OCI-LY7 (cell line): ENCODE results near the gene GADD45GIP1.

ENCODE experiments used
- EZH2phosphoT487 ChIP-seq: fragments of 200-600 bp; sonication (generic); IDR thresholded peaks from 2 replicates; pipeline ENCODE4 v1.6.1; 2018; ENCODE audit warnings: low read depth, borderline replicate concordance, mild to moderate bottlenecking, mixed run types, antibody characterized with exemption, low read length, moderate library complexity, mixed read lengths
- TF ChIP-seq, protein P1 (sequence below): fragments of 200-600 bp; sonication (generic); conservative IDR thresholded peaks from 2 replicates; pipeline ENCODE4 v1.5.1; 2014; ENCODE audit warnings: mild to moderate bottlenecking, antibody characterized with exemption, low read length, moderate library complexity, mixed read lengths

DNA sequence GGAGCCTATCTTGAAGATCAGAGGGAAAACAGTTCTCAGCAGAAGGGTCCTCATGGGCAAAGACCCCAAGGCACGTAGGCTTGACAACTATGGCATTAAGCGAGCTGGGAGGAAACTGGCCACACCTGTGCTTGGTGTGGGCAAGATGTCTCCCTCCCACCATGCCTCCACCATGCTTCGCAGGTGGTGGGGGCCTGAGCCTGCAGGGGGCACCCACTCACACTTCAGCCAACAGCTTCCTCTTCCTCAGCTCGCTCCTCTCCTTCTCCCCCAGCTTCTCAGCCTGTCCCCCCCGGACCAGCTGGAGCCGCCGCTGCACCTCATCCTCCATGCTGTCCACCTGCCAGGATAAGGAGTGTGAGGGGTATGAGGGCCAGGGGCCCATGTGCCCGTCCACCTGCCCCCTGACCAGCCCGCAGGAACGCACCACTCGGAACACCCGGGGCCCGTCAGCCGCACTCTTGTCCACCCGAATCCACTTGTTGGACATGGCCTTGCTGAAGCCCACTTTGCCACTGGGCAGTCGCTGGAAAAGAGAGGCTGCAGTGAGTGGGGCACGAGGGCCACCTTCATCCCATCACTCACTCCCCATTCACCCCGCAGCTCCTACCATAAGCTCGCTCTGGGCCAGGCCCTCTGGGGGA is 26.9 kb downstream of the GADD45GIP1 start:
- TF ChIP-seq, protein P1, sequence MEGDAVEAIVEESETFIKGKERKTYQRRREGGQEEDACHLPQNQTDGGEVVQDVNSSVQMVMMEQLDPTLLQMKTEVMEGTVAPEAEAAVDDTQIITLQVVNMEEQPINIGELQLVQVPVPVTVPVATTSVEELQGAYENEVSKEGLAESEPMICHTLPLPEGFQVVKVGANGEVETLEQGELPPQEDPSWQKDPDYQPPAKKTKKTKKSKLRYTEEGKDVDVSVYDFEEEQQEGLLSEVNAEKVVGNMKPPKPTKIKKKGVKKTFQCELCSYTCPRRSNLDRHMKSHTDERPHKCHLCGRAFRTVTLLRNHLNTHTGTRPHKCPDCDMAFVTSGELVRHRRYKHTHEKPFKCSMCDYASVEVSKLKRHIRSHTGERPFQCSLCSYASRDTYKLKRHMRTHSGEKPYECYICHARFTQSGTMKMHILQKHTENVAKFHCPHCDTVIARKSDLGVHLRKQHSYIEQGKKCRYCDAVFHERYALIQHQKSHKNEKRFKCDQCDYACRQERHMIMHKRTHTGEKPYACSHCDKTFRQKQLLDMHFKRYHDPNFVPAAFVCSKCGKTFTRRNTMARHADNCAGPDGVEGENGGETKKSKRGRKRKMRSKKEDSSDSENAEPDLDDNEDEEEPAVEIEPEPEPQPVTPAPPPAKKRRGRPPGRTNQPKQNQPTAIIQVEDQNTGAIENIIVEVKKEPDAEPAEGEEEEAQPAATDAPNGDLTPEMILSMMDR, result peak; percentile 44; the same call in 1 of the 2 replicates
- no peak for TF ChIP-seq EZH2phosphoT487
